ENCODE data around the gene STK32C. TPM values are rescaled to one million over a fixed set of nuclear protein-coding genes. Genes with fewer than 3 reads are reported as not detected.

STK32C gene
- total and polyA plus RNA-seq, 2 experiments from 2014 or later, result 17.5 to 23.8 TPM

DNA sequence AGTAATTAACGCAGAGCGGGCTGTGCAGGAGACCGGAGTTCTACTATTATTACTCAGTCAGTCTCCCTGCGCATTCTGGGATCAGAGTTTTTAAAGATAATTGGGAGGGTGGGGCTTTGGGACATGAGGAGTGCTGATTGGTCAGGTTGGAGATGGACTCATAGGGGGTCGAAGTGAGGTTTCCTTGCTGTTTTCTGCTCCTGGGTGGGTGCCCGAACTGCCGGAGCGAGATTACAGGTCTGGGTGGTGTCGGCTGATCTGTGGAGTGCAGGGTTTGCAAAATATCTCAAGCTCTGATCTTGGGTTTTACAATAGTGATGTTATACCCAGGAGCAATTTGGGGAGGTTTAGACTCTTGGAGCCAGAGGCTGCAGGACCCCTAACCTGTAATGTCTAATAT lies 20.4 kb upstream of the STK32C start:
- DNase-seq (ENCODE audit: low read depth in 1 of 2, low spot score in 1 of 2), result no peak
- H3K9me3 ChIP-seq (ENCODE audit: low read depth), result no peaks in the 10 kb centered on the region
- H3K4me1 ChIP-seq (ENCODE audit: low read depth), result peaks cover 7% of the 10 kb centered on the region
- H3K27ac ChIP-seq, result no peak overlapping the region
- H3K36me3 ChIP-seq, result no peaks in the 10 kb centered on the region
- TF ChIP-seq, protein P1, sequence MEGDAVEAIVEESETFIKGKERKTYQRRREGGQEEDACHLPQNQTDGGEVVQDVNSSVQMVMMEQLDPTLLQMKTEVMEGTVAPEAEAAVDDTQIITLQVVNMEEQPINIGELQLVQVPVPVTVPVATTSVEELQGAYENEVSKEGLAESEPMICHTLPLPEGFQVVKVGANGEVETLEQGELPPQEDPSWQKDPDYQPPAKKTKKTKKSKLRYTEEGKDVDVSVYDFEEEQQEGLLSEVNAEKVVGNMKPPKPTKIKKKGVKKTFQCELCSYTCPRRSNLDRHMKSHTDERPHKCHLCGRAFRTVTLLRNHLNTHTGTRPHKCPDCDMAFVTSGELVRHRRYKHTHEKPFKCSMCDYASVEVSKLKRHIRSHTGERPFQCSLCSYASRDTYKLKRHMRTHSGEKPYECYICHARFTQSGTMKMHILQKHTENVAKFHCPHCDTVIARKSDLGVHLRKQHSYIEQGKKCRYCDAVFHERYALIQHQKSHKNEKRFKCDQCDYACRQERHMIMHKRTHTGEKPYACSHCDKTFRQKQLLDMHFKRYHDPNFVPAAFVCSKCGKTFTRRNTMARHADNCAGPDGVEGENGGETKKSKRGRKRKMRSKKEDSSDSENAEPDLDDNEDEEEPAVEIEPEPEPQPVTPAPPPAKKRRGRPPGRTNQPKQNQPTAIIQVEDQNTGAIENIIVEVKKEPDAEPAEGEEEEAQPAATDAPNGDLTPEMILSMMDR (IDR thresholded peaks at IDR 0.05; ENCODE audit: low read depth, low read length), result no peak
- H3K27me3 ChIP-seq, result no peaks in the 10 kb centered on the region
- H3K4me3 ChIP-seq, result no peak overlapping the region

- H3K4me3 ChIP-seq, result no peak overlapping the region
- H3K9me3 ChIP-seq (ENCODE audit: low read depth), result no peaks in the 10 kb centered on the region
- H3K4me1 ChIP-seq (ENCODE audit: low read depth), result no peaks in the 10 kb centered on the region
- no peaks in the 10 kb centered on the region for H3K36me3 ChIP-seq
- TF ChIP-seq, protein P1 (IDR thresholded peaks at IDR 0.05; ENCODE audit: low read depth, low read length), result no peak
- no peak overlapping the region for H3K27ac ChIP-seq
- no peak for DNase-seq (ENCODE audit: low read depth in 1 of 2, low spot score in 1 of 2)
- no peaks in the 10 kb centered on the region for H3K27me3 ChIP-seq
Measured at GRCh38 chr10:132326925-132327324, 19.2 kb upstream of the STK32C start.

DNA sequence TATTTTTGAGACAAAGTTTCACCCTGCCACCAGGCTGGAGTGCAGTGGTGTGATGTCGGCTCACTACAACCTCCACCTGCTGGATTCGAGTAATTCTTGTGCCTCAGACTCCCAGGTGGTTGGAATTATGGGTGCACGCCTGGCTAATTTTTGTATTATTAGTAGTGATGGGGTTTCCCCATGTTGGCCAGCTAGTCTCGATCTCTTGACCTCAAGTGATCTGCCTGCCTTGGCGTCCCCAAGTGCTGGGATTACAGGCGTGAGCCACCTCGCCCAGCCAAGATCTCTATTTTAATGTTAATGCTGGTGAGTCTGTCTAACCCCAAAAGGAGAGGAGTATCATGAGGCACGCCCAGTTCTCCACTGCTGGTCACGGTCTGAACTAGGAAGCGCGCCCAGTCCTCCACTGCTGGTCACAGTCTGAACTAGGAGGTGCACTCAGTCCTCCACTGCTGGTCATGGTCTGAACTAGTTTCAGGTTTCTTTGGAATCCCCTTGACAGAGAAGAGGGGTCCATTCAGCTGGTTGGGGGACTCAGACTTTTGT lies 18.7 kb upstream of the STK32C start:
- no peaks in the 10 kb centered on the region for H3K36me3 ChIP-seq

DNA sequence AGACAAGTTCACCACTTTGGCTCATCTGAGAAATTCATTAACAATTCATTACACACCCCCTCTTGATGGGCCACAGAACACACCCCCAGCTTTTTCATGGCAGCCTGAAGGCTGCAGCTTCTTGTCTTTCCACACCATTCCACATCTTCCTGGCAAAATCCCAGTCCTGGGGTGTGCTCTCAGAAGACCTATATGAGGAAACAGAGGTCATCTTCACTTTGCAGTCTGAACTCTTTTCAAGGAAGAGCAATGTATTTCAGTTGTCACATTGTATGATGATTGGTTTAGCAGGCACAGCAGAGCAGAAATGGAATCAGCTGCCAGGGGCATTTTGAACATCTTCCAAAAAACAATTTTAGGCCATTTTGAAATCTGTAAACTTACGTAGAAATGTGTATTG lies 16.4 kb upstream of the STK32C start:
- H3K4me3 ChIP-seq, result no peak overlapping the region
- no peaks in the 10 kb centered on the region for H3K27me3 ChIP-seq
- no peaks in the 10 kb centered on the region for H3K36me3 ChIP-seq
- no peaks in the 10 kb centered on the region for H3K9me3 ChIP-seq (ENCODE audit: low read depth)
- peak in 1 of 2 donors; percentile 33 for DNase-seq (ENCODE audit: low read depth in 1 of 2, low spot score in 1 of 2)
- no peak overlapping the region for H3K27ac ChIP-seq
- TF ChIP-seq, protein P1 (IDR thresholded peaks at IDR 0.05; ENCODE audit: low read depth, low read length), result no peak
- no peaks in the 10 kb centered on the region for H3K4me1 ChIP-seq (ENCODE audit: low read depth)

More for the DNA sequence above, 18.7 kb upstream of the STK32C start:
- H3K4me3 ChIP-seq, result no peak overlapping the region
- no peaks in the 10 kb centered on the region for H3K4me1 ChIP-seq (ENCODE audit: low read depth)
- no peaks in the 10 kb centered on the region for H3K27me3 ChIP-seq
- no peaks in the 10 kb centered on the region for H3K9me3 ChIP-seq (ENCODE audit: low read depth)
- H3K27ac ChIP-seq, result no peak overlapping the region
- no peak for DNase-seq (ENCODE audit: low read depth in 1 of 2, low spot score in 1 of 2)
- TF ChIP-seq, protein P1 (IDR thresholded peaks at IDR 0.05; ENCODE audit: low read depth, low read length), result no peak

- H3K4me1 ChIP-seq (ENCODE audit: low read depth), result no peaks in the 10 kb centered on the region
- no peak overlapping the region for H3K27ac ChIP-seq
- H3K27me3 ChIP-seq, result no peaks in the 10 kb centered on the region
- no peaks in the 10 kb centered on the region for H3K36me3 ChIP-seq
- peak in 1 of 2 donors; percentile 90 for DNase-seq (ENCODE audit: low read depth in 1 of 2, low spot score in 1 of 2)
- TF ChIP-seq, protein P1 (IDR thresholded peaks at IDR 0.05; ENCODE audit: low read depth, low read length), result peak; percentile 60
- H3K4me3 ChIP-seq, result no peak overlapping the region
- H3K9me3 ChIP-seq (ENCODE audit: low read depth), result no peaks in the 10 kb centered on the region
Measured at GRCh38 chr10:132322586-132323048, 14.9 kb upstream of the STK32C start.
